GM12875 (cell line): ENCODE data around the gene MTMR4.

Experiments
- H3K4me3 ChIP-seq: one replicate; pipeline ENCODE4 v1.5.1; 2011; ENCODE audit warnings: low read depth, low read length, control low read depth
- TF ChIP-seq, protein P1 (sequence below): IDR thresholded peaks from 2 replicates; pipeline ENCODE4 v1.5.1; 2011; ENCODE audit warnings: low read depth, mild to moderate bottlenecking, control low read depth, inconsistent platforms, low read length, moderate library complexity, borderline replicate concordance; ENCODE audit not compliant: insufficient read depth

Gene MTMR4

DNA sequence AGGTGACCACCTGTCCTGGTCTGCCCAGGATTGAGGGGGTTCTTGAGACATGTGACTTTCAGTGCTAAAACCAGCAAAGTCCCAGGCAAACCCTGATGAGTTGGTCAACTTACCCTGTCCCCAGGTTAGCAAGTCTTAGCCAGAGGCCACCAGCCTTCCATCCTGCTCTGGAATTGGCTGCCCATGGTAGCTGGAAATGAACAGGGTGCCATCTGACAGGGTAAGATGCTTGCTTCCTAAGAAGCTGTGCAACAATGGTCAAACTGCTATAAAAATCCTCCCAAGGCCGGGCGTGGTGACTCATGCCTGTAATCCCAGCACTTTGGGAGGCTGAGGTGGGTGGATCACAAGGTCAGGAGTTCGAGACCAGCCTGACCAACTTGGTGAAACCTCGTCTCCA lies 22.8 kb upstream of the MTMR4 start:
- no peak overlapping the region for H3K4me3 ChIP-seq
- TF ChIP-seq, protein P1, sequence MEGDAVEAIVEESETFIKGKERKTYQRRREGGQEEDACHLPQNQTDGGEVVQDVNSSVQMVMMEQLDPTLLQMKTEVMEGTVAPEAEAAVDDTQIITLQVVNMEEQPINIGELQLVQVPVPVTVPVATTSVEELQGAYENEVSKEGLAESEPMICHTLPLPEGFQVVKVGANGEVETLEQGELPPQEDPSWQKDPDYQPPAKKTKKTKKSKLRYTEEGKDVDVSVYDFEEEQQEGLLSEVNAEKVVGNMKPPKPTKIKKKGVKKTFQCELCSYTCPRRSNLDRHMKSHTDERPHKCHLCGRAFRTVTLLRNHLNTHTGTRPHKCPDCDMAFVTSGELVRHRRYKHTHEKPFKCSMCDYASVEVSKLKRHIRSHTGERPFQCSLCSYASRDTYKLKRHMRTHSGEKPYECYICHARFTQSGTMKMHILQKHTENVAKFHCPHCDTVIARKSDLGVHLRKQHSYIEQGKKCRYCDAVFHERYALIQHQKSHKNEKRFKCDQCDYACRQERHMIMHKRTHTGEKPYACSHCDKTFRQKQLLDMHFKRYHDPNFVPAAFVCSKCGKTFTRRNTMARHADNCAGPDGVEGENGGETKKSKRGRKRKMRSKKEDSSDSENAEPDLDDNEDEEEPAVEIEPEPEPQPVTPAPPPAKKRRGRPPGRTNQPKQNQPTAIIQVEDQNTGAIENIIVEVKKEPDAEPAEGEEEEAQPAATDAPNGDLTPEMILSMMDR: no peak

DNA sequence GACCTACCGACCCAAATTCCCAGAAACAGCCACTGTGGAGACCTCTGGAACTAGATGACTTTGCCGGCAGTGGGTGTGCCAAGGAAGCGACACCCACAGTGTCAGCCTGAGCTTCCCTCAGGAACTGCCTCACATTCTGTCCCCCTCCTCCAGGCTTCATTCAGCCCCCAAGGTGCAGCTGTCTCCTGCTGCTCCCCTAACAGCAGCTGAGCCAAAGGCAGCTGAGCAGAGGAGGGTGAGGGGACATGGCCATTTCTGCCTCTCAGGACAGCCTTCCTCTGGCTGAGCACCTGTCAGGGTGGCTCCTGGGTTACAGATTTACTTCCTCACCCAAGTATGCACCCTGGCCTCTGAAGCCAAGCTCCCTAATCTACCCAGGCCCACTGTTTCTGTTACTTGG lies 22.1 kb upstream of the MTMR4 start:
- H3K4me3 ChIP-seq: no peak overlapping the region

DNA sequence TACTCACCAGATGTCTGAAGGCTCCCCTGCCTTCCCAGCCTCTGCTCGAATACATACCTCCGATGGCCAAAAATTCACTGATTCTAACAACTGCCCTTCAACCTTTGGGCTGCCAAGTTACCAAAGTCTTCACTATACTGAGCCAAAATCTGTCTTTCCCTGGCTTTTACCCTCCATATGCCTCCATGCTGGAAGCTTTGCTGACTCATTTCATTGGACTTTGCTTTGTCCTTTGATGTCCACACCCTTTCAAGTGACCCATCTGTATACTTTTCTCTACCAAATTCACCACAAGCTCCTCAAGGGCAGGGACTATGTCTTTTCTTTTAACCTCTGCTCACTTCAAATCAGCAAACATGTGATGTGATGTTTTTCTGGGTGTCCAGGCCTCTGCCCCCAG lies 21.0 kb upstream of the MTMR4 start:
- TF ChIP-seq, protein P1: no peak
- H3K4me3 ChIP-seq: no peak overlapping the region

More for the DNA sequence above, 22.1 kb upstream of the MTMR4 start:
- TF ChIP-seq, protein P1: no peak

DNA sequence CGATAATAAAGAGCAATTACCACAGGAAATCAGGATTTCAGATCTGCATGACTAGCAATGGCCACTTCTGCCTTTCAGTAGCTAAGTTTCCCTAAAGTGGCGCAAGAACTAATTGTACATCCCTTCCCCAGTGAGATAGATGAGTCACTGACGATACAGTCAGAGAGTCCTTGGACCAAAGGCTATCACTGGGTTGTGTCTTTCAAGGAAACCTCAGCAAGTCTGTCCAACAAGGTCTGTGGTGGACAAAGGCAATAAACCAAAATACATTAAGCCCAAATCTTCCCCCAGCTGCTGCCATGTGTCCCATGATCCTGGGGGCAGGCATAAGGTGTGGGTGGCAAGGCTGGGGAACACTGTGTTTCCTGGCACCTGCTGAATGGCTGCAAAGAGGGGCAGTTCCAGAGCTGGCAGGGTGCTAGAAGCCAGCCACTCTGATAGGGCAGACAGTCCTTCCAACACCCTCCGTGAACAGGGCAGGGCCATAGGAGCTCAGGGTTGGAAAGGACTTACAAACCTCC lies 20.5 kb upstream of the MTMR4 start:
- H3K4me3 ChIP-seq: no peak overlapping the region
- TF ChIP-seq, protein P1: no peak

DNA sequence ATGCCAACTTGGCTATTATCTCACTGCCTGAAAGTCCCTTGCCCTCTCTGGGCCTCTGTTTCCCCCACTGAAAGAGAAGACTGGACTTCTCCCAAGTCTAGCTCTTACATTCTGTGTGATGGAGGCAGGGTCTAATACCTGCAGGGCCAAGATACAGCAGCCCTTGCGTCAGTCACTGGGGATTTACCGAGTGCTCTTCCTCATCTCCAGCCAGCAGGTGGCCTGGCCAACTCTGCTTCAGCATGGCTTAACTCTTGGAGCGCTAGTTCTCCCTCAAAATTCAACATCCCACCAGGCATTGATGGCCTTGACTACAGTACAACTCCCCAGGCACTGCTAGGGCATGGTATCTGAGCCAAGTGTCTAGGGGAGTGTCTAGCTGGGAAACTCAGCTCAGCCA lies 19.9 kb upstream of the MTMR4 start:
- TF ChIP-seq, protein P1: no peak
- H3K4me3 ChIP-seq: no peak overlapping the region

DNA sequence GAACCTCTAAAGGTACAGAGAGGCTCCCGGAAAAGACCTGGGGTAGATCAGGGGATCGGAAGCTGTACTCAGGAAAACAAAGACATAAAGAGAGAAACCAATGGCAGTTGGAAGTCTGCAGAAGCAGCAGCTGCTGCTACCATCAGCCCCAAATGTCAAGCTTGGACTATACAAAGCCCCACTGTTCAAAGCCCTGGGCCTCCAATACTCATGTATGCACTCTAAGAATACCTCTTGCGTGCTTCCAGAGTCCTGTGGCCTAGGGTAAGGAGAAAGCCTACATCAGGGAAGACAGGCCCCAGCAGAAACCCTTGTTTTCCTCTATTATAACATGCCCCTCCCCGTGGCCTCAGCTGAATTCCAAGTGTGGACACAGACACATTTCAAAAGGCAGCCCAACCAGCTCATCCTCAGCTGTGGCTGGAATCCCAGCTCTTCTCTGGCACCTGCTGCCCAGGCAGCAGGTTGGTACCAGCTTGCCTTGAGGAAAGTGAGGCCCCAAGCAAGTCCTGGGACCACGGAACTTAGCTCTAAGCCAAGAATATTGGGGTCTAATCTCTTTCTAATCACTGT lies 19.3 kb upstream of the MTMR4 start:
- TF ChIP-seq, protein P1: no peak
- H3K4me3 ChIP-seq: no peak overlapping the region

DNA sequence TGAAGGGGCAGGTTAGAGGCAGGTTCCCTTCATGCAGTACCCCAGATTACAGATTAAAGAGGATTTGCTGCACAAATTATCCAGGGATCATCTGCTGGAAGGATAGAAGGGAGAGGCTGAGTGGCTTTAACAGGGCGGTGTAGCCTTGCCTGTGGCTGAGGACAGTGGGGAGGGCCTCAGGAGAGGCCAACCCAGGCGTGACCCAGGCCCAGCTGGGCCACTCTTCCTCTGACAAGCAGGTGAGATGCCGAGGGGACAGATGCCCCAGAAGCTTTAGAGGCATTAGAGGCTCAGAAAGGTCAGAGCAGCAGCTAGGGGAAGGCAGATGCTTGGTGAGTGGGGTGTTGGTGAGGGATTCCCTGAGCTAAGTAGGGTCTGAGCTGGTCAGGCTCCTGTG lies 18.1 kb upstream of the MTMR4 start:
- no peak overlapping the region for H3K4me3 ChIP-seq
- TF ChIP-seq, protein P1: no peak
